ENCODE measurements around the gene STUB1. TPM values are rescaled to one million over a fixed set of nuclear protein-coding genes. Genes with fewer than 3 reads are reported as not detected.
A peak's percentile ranks its signal among the peaks of the same experiment; 100 is the strongest.

STUB1 gene
- total RNA-seq, 2 donors from 2014 or later, result 135 to 186 TPM

DNA sequence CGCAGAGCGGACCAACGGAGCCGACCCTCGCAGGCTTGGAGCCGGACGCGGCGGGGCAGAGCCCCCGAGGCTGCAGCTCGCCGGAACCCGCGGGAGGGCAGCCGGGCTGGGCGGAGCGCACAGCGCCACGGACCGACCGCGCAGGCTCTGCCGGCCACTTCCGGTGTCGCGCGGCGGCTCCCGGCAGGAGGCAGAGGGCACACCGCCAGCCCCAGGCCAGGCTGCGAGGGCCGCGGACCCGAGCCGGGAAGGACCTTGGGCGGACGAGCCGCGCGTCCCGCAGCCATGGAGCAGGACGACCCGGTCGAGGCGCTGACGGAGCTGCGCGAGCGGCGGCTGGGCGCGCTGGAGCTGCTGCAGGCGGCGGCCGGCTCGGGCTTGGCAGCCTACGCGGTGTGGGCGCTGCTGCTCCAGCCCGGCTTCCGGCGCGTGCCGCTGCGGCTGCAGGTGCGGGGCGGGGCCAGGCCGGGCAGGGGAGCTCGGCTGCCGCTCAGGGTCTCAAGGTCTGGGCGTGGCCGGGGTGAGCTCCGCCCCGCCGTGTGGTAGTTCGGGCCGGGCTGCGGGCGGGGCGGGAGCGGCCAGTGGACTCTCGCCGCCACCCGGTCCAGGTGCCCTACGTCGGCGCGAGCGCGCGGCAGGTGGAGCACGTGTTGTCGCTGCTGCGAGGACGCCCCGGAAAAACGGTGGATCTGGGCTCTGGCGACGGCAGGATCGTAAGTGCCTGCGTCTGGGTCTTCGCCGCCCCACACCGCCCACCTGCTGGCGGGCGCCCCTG, 41.0 kb downstream of the STUB1 start, which contains the start of gene ANTKMT:
TSS of gene ANTKMT (plus strand) at position 157 of the 775 bp plus-strand sequence. CDS start at position 286, 129 bp downstream.
- TF ChIP-seq, protein P1, sequence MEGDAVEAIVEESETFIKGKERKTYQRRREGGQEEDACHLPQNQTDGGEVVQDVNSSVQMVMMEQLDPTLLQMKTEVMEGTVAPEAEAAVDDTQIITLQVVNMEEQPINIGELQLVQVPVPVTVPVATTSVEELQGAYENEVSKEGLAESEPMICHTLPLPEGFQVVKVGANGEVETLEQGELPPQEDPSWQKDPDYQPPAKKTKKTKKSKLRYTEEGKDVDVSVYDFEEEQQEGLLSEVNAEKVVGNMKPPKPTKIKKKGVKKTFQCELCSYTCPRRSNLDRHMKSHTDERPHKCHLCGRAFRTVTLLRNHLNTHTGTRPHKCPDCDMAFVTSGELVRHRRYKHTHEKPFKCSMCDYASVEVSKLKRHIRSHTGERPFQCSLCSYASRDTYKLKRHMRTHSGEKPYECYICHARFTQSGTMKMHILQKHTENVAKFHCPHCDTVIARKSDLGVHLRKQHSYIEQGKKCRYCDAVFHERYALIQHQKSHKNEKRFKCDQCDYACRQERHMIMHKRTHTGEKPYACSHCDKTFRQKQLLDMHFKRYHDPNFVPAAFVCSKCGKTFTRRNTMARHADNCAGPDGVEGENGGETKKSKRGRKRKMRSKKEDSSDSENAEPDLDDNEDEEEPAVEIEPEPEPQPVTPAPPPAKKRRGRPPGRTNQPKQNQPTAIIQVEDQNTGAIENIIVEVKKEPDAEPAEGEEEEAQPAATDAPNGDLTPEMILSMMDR (IDR thresholded peaks at IDR 0.05), result peak in 1 of 2 donors; percentile 19
- Histone ChIP-seq H3K4me3 (peak within 1 kb of the TSS; percentile 65 to 83), H3K27me3 (no peaks in the 10 kb centered on the region), H3K9me3 (no peaks in the 10 kb centered on the region), H3K27ac (peak within 1 kb of the TSS; percentile 91 to 92), H3K36me3 (no peaks in the 10 kb centered on the region), H3K4me1 (peaks cover 0 to 44% of the 10 kb centered on the region in 2 donors)
- DNase-seq (ENCODE audit: low spot score), result no peak

DNA sequence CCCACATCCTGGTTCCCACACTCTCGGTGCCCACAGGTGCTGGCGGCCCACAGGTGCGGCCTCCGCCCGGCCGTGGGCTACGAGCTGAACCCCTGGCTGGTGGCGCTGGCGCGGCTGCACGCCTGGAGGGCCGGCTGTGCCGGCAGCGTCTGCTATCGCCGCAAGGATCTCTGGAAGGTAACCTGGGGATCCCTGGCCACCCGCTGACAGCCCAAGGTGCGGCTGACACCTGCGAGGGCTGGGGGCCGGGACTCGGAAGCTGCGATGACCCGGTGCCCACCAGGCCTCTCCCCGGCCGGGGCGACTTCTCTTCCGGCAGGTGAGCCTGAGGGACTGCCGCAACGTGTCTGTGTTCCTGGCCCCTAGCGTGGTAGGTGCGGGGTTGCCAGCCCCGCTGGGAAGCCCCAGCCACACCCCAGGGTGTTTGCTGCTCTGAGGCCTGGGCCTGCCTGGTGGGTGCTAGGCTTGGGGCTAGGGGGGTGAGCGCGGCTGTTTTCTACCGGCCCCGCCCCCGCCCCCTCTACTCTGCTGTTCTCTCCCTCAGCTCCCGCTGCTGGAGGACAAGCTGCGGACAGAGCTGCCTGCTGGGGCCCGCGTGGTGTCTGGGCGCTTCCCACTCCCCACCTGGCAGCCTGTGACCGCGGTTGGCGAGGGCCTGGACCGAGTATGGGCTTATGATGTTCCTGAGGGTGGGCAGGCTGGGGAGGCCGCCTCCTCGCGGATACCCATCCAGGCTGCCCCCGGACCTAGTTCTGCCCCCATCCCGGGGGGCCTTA, 41.7 kb downstream of the STUB1 start:
- Histone ChIP-seq H3K4me3 (peak overlapping the region; percentile 65 to 83), H3K4me1 (peaks cover 0 to 43% of the 10 kb centered on the region in 2 donors), H3K36me3 (no peaks in the 10 kb centered on the region), H3K9me3 (no peaks in the 10 kb centered on the region), H3K27me3 (no peaks in the 10 kb centered on the region), H3K27ac (peak overlapping the region; percentile 91 to 92)
- TF ChIP-seq, protein P1 (IDR thresholded peaks at IDR 0.05), result no peak
- DNase-seq (ENCODE audit: low spot score), result no peak

DNA sequence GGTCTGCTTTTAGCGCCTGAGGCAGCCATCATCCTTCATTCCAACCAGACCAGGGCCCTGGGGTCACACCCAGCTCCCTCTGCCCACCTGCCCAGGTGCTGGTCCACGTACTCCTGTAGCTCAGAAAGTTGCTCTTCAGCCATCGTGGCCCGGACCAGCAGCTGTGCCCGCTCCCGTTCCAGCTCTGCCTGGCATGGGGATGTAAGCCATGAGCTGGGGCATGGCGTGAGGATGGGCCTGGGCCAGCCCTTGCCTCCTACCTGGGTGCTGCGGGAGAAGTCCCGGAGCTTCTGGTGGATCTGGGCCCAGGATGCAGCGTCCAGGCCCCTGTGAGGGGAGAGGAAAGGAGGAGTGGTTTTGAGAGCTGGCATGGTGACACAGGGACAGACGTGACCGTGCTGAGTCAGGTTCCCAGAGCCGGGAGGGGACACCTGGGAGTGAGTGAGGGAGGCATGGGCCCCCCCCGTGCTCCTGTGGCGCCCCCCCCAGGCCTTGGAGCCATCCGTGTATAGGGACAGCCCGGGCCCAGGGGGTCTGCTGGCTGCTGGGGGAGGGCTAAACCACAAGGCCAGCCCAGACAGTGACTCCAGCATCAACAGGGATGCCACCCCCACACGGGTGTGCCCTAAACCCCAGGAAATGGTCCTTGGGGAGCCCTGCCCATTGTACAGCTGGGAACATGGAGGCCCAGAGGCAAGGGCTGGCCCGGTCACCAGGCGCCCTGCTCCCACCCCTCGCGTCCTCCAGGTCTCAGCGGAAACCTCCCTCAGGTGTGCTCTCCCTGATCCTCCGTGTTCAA, 42.8 kb downstream of the STUB1 start:
- DNase-seq (ENCODE audit: low spot score), result no peak
- no peak overlapping the region for H3K4me3 ChIP-seq
- H3K9me3 ChIP-seq, result no peaks in the 10 kb centered on the region
- TF ChIP-seq, protein P1 (IDR thresholded peaks at IDR 0.05), result no peak
- no peak overlapping the region for H3K27ac ChIP-seq
- H3K4me1 ChIP-seq, result peaks cover 0 to 50% of the 10 kb centered on the region in 2 donors
- H3K27me3 ChIP-seq, result no peaks in the 10 kb centered on the region
- H3K36me3 ChIP-seq, result no peaks in the 10 kb centered on the region

- Histone ChIP-seq H3K27ac (no peak overlapping the region), H3K27me3 (no peaks in the 10 kb centered on the region), H3K9me3 (no peaks in the 10 kb centered on the region), H3K36me3 (no peaks in the 10 kb centered on the region), H3K4me3 (no peak overlapping the region), H3K4me1 (peaks cover 0 to 56% of the 10 kb centered on the region in 2 donors)
- TF ChIP-seq, protein P1 (IDR thresholded peaks at IDR 0.05), result no peak
- DNase-seq (ENCODE audit: low spot score), result no peak
Measured at GRCh38 chr16:723695-724094, 43.5 kb downstream of the STUB1 start.

DNA sequence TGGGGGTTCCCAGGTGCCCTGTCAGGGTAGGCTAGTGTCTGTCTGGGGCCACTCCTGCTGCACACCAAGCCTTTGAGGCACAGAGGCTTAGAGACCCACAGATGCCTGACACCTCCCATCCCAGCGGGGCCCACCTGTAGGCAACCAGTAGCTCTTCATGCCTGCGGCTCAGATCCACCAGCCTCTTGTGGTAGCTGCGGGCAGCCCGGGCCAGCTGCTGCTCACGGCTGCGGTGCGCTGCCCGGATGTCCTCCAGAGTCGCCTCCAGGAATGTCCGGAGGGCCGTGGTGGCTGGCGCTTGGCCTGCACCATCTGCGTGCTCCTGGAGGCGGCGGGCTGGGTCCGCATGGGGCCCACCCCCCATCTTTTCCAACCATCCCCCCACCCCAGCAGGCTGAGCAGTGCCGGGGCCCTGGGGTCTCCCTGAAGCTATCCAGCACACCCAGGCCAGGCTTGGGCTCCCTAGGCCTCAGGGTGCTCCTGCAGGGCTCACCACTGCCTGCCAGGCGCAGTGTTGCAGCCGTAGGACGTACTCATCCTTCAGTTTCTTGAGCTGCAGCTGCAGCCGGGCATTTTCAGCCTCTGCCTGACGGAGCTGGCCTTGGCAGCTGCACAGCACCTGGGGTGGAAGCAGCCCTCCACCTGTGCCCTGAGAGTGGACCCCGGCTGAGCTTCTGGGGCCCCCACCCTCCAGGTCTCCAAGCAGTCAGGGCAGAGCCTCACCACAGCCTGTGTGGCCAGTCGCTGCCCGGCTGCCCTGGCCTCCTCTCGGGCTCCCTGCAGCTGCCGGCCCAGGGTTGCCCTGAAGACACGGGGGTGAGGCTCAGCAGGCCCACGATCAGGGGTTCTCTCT, 44.2 kb downstream of the STUB1 start:
- no peaks in the 10 kb centered on the region for H3K36me3 ChIP-seq
- H3K4me3 ChIP-seq, result no peak overlapping the region
- no peak for DNase-seq (ENCODE audit: low spot score)
- TF ChIP-seq, protein P1 (IDR thresholded peaks at IDR 0.05), result no peak
- no peak overlapping the region for H3K27ac ChIP-seq
- H3K9me3 ChIP-seq, result no peaks in the 10 kb centered on the region
- H3K4me1 ChIP-seq, result peaks cover 0 to 53% of the 10 kb centered on the region in 2 donors
- no peaks in the 10 kb centered on the region for H3K27me3 ChIP-seq

Data from right atrium auricular region (tissue), 2 donors.